Measurements from ENCODE around the gene EARS2.

The EARS2 gene

DNA sequence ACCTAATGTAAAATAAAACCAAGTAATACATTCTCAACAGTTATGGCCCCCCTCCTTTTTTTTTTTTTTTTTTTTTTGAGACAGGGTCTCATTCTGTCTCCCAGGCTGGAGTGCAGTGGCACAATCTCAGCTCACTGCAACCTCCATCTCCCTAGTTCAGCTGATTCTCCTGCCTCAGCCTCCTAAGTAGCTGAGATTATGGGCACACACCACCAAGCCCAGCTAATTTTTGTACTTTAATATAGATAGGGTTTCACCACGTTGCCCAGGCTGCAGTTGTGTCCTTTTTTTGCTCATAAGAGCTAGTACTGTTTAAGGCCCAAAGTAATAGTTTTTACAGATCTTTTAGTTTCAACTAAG lies 18.3 kb downstream of the EARS2 start:
- peaks cover 0 to 25% (median 12%) of the 10 kb centered on the region in 10 experiments; a peak in 12 of 20 replicates for H3K4me1 ChIP-seq
- peak overlapping the region in 7 of 11 experiments; percentile 22 to 64 (median 57); a peak in 14 of 22 replicates for H3K4me2 ChIP-seq
- H3K36me3 ChIP-seq = peaks cover 59 to 100% (median 95%) of the 10 kb centered on the region in 11 experiments
- H3K27ac ChIP-seq = peak overlapping the region in 9 of 11 experiments; percentile 12 to 68 (median 46); a peak in 17 of 22 replicates
- H3K4me3 ChIP-seq = no peak overlapping the region
- H3K9ac ChIP-seq = peak overlapping the region in 6 of 11 experiments; percentile 38 to 53 (median 41); a peak in 7 of 22 replicates
- H3K9me3 ChIP-seq (replicated peaks in 1 of 11) = no peaks in the 10 kb centered on the region
- no peaks in the 10 kb centered on the region for H3K27me3 ChIP-seq
- TF ChIP-seq Cebpa-rat (IDR thresholded peaks at IDR 0.05) = no peak
- H4K20me1 ChIP-seq = peaks cover 0 to 11% (median 0%) of the 10 kb centered on the region in 11 experiments; a peak in 1 of 22 replicates

DNA sequence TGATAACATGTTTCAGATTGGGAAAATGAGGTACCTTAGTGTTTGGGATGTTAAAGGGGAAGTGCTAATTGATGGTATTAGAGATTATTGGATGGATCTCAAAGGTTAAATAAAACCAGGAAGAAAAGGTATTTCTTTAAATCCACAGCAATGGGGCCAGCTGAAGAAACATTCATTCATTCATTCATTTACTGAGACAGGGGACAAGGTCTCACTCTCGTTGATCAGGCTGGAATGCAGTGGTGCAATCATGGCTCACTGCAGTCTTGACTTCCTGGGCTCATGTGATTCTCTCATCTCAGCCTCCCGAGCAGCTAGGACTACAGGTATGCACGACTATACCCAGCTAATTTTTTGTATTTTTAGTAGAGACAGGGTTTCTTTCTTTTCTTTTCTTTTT lies 19.8 kb downstream of the EARS2 start:
- peaks cover 0 to 11% (median 0%) of the 10 kb centered on the region in 11 experiments; a peak in 1 of 22 replicates for H4K20me1 ChIP-seq
- no peak overlapping the region for H3K9ac ChIP-seq
- no peak for TF ChIP-seq Cebpa-rat (IDR thresholded peaks at IDR 0.05)
- H3K4me1 ChIP-seq = peaks cover 0 to 25% (median 12%) of the 10 kb centered on the region in 10 experiments; a peak in 13 of 20 replicates
- no peak overlapping the region for H3K4me3 ChIP-seq
- H3K36me3 ChIP-seq = peaks cover 59 to 100% (median 95%) of the 10 kb centered on the region in 11 experiments
- H3K4me2 ChIP-seq = no peak overlapping the region
- H3K27me3 ChIP-seq = no peaks in the 10 kb centered on the region
- H3K27ac ChIP-seq = no peak overlapping the region
- H3K9me3 ChIP-seq (replicated peaks in 1 of 11) = no peaks in the 10 kb centered on the region

DNA sequence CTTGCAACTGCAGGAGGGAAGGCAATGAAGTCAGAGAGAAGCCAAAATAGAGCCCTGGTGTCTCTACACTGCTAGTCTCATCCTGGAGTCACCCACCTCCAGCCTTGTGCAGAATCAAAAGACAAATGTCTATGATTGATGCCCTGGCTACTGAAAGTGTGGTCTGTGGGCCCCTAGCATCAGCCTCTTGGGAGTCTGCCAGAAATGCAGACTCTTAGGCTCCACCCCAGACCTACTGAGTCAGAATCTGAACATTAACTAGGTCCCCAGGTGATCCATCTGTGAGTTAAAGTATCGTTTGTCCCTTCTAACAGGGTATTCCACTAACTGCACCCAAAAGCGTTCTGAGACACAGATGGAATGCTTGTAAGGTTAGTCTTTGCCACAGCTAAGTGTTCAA lies 21.2 kb downstream of the EARS2 start:
- peaks cover 63 to 100% (median 93%) of the 10 kb centered on the region in 11 experiments for H3K36me3 ChIP-seq
- H3K9ac ChIP-seq = no peak overlapping the region
- TF ChIP-seq Cebpa-rat (IDR thresholded peaks at IDR 0.05) = no peak
- no peaks in the 10 kb centered on the region for H3K27me3 ChIP-seq
- H3K27ac ChIP-seq = no peak overlapping the region
- H3K4me3 ChIP-seq = no peak overlapping the region
- no peak overlapping the region for H3K4me2 ChIP-seq
- no peaks in the 10 kb centered on the region for H3K9me3 ChIP-seq (replicated peaks in 1 of 11)
- peaks cover 0 to 25% (median 12%) of the 10 kb centered on the region in 10 experiments; a peak in 13 of 20 replicates for H3K4me1 ChIP-seq
- H4K20me1 ChIP-seq = peaks cover 0 to 9% (median 0%) of the 10 kb centered on the region in 11 experiments; a peak in 1 of 22 replicates

DNA sequence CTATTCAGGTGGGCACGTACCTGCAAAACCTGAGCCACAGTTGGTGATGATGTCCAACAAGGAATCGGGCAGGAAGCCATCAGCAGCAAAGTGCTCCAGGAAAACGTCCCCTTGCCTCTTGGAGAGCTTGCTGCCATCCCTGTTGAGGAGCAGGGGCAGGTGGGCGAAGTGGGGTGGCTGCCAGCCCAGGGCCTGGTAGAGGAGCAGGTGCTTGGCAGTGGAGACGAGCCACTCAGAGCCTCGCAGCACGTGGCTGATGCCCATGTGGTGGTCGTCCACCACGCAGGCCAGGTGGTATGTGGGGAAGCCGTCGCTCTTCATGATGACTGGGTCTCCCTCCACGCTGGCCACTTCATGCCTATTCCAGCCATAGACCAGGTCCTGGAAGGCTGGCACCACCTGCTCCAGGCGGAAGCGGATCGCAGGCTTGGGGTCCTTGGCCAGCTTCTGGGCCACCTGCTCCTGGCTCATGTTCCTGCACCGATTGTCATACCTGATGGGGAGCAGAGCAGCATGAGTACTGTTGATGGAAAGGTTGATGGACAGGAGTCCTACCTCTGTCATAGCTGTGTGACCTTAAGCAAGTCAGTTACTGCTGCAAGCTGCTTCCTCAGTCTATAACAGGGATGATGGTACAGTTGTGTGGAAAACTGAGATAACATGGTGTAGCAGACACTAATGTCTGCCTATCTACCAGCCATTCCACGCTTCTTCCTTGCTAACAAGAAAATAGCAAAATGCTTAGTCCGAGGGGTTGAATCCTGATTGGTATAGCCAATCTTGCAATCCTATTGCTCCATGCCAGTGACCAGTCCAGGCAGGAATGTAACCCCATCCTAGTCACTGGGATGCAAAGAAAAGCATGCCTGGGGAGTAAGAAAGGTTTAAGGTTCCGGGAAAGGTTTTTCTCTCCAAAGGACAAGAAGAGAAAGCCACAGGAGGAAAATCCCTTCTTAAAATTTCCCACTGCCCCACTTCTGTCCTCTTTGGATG lies 22.0 kb downstream of the EARS2 start:
- Histone ChIP-seq H3K36me3 (peaks cover 59 to 100% (median 91%) of the 10 kb centered on the region in 11 experiments), H3K27ac (no peak overlapping the region), H3K9ac (no peak overlapping the region), H3K9me3 (replicated peaks in 1 of 11) (no peaks in the 10 kb centered on the region), H3K4me3 (no peak overlapping the region), H3K4me1 (peaks cover 0 to 28% (median 12%) of the 10 kb centered on the region in 10 experiments; a peak in 13 of 20 replicates), H4K20me1 (peaks cover 0 to 5% (median 0%) of the 10 kb centered on the region in 11 experiments; a peak in 1 of 22 replicates), H3K4me2 (no peak overlapping the region), H3K27me3 (no peaks in the 10 kb centered on the region)
- TF ChIP-seq Cebpa-rat (IDR thresholded peaks at IDR 0.05) = no peak

DNA sequence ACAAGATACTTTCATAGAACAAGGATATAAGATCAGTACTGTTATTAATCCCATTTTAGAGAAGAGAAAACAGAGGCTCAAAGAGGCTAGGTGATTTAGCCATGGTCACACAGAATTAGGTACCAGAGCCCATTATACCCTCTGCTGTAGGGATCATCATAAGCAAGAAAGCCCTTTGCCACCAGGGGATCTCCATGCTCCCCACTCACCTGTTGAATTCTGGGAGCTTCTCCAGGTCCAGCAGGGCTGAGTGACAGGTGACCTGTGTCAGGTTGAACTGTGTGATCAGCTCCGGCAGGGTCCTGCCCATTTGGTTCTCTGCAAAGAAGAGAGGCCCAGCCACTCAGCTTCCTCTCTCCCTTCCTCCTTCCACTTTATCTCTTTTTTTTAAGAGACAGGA lies 24.7 kb downstream of the EARS2 start:
- Histone ChIP-seq H3K4me2 (no peak overlapping the region), H3K27me3 (no peaks in the 10 kb centered on the region), H4K20me1 (0 out of 22 replicates have a peak, but pooled peaks cover 0 to 5% (median 0%) of the 10 kb centered on the region in 11 experiments), H3K36me3 (peaks cover 78 to 100% (median 95%) of the 10 kb centered on the region in 11 experiments), H3K27ac (no peak overlapping the region), H3K9ac (no peak overlapping the region), H3K4me1 (peaks cover 0 to 28% (median 0%) of the 10 kb centered on the region in 10 experiments; a peak in 9 of 20 replicates), H3K4me3 (no peak overlapping the region), H3K9me3 (replicated peaks in 1 of 11) (no peaks in the 10 kb centered on the region)
- no peak for TF ChIP-seq Cebpa-rat (IDR thresholded peaks at IDR 0.05)

DNA sequence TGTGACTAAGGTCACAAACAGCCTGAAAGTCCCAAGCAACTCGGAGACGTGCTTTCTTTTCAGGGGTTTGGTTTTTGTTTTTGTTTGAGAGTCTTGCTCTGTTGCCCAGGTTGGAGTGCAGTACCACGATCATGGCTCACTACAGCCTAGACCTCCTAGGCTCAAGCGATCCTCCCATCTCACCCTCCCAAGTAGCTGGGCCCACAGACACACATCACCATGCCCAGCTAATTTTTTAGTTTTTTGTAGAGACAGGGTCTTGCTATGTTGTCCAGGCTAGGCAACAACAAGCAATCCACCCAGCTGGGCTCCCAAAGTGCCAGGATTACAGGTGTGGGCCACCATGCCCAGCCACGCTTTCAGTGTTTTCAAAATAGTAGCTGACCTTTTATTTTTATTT lies 27.1 kb downstream of the EARS2 start:
- Histone ChIP-seq H3K27ac (peak overlapping the region in 2 of 11 experiments; percentile 11 to 27; a peak in 1 of 22 replicates), H3K4me2 (no peak overlapping the region), H3K27me3 (no peaks in the 10 kb centered on the region), H3K9me3 (replicated peaks in 1 of 11) (no peaks in the 10 kb centered on the region), H3K36me3 (peaks cover 65 to 97% (median 86%) of the 10 kb centered on the region in 11 experiments), H3K4me3 (no peak overlapping the region), H3K9ac (no peak overlapping the region), H4K20me1 (0 out of 22 replicates have a peak, but pooled peaks cover 0 to 3% (median 0%) of the 10 kb centered on the region in 11 experiments), H3K4me1 (peaks cover 0 to 28% (median 0%) of the 10 kb centered on the region in 10 experiments; a peak in 9 of 20 replicates)
- TF ChIP-seq Cebpa-rat (IDR thresholded peaks at IDR 0.05) = no peak

DNA sequence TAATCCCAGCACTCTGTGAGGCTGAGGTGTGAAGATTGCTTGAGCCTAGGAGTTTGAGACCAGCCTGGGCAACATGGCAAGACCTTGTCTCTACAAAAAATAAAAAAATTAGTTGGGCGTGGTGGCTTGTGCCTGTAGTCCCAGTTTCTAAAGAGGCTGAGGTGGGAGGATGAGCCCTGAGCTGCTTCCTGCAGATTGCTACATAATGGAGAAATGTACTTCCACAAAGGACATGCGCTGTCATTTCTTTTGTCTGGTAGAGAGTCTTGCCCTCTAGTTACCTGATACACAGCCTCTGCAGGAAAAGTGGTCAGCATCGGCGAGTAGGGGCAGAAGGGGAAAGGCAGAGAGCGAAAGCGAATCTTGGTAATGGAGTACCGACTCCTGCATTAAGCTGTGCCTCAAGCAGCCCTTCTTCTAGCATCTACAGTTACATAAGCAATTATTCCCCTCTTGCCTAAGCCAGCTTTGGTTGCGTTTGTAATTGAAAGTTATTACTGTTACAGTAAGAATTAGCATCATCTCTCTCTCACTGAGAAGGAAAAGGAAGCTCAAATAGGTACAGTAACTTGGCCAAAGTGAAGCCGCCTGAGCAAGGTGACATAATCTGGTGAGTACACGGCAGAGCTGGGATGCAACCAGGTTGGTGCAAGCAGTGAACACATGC lies 28.4 kb downstream of the EARS2 start:
- Histone ChIP-seq H3K27me3 (no peaks in the 10 kb centered on the region), H3K36me3 (peaks cover 52 to 97% (median 84%) of the 10 kb centered on the region in 11 experiments), H4K20me1 (no peaks in the 10 kb centered on the region), H3K27ac (peak overlapping the region in 4 of 11 experiments; percentile 16 to 56 (median 28); a peak in 6 of 22 replicates), H3K9ac (peak overlapping the region in 3 of 11 experiments; percentile 26 to 31 (median 26); a peak in 4 of 22 replicates), H3K4me3 (no peak overlapping the region), H3K4me1 (peaks cover 0 to 36% (median 1%) of the 10 kb centered on the region in 10 experiments; a peak in 9 of 20 replicates), H3K9me3 (replicated peaks in 1 of 11) (no peaks in the 10 kb centered on the region), H3K4me2 (peak overlapping the region in 2 of 11 experiments; percentile 20 to 35; a peak in 3 of 22 replicates)
- no peak for TF ChIP-seq Cebpa-rat (IDR thresholded peaks at IDR 0.05)

DNA sequence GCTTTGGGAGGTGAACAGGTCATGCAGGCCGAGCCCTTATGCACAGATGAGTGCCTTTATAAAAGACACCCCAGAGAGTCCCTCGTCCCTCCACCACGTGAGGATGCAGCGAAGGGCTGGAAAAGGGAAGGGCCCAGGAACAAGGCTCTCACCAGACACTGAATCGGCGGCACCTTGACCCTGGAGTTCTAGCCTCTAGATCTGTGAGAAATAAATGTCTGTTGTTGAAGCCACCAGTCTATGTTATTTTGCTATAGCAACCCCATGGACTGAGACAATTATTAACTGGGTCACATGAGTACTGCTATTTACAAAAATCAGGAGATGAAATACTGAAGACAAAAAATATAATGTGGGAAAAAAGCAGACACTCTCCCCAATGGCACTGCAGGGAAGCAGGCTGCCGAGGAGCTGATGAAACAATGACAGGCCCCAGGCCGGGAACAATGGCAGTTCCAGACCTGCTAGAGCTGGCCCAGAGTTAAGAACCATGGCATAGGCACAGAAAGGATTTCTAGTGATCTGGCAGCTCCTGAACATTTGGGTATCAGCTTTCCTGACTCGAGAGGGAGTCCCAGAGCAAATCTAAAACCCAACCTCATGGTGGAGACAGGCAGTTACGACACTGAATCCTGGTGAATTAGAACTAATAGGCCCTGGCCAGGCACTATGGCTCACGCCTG lies 29.0 kb downstream of the EARS2 start:
- H3K27ac ChIP-seq = peak overlapping the region in 5 of 11 experiments; percentile 3 to 56 (median 18); a peak in 7 of 22 replicates
- H3K4me3 ChIP-seq = no peak overlapping the region
- H3K9me3 ChIP-seq (replicated peaks in 1 of 11) = no peaks in the 10 kb centered on the region
- H3K27me3 ChIP-seq = no peaks in the 10 kb centered on the region
- peaks cover 45 to 97% (median 84%) of the 10 kb centered on the region in 11 experiments for H3K36me3 ChIP-seq
- H3K9ac ChIP-seq = peak overlapping the region in 2 of 11 experiments; percentile 26 to 31; a peak in 4 of 22 replicates
- peak overlapping the region in 2 of 11 experiments; percentile 20 to 35; a peak in 3 of 22 replicates for H3K4me2 ChIP-seq
- peaks cover 0 to 43% (median 5%) of the 10 kb centered on the region in 10 experiments; a peak in 9 of 20 replicates for H3K4me1 ChIP-seq
- TF ChIP-seq Cebpa-rat (IDR thresholded peaks at IDR 0.05) = no peak
- no peaks in the 10 kb centered on the region for H4K20me1 ChIP-seq

All from BLaER1 treated with 17β-estradiol and CSF1 and Interleukin-3, amounts not matched to agents 10 nM and 100 nM (cell line).